Measurements from ENCODE around the gene WDR86.

DNA sequence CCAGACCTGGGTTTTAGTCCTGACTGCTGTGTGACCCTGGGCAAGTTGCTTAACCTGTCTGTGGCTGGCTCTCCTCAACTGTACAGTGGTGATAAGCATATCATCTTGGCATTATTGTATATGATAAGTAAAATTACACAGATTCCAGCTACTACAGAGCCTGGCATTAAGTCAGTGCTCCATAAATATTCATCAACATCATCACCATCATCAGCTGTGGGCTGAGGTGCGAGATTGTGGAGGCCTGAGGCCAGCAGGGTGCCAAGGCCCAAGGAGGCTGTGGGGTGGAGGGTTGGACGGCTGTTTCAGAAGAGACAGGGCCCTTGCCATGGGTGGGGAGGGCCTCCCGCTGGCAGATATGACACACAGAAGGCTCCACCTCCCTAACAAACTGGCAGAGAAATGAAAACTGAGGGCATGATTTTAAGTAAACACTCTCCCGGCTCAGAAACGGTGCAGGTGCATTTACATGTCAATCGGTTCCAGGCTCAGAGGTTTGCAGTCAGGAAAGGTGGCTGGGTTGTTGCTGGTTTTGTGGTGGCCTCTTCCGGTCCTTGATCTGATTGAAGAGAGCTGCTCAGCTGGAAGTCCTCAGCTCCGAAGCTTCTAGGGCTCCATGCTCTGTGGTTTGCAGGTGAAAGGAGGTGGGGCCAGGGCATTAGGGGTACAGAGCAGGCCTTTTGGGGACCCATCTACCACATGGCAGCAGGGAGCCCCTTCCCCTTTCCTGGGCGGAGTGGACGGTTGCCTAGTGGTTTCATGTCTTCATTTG lies 19.9 kb upstream of the WDR86 start:
- TF ChIP-seq CTCF (IDR thresholded peaks at IDR 0.05; ENCODE audit: low read length) (no peak), EZH2 (optimal IDR thresholded peaks at IDR 0.05; ENCODE audit: low read depth, low read length) (no peak), EZH2phosphoT487 (IDR thresholded peaks at IDR 0.05; ENCODE audit: low read length) (no peak)

Data from MM.1S (cell line).